GM18508 (cell line): ENCODE data around the gene EN2.

ENCODE experiments used
- ATAC-seq: cut with Tn5 transposase; IDR thresholded peaks from one replicate; pipeline ENCODE4 v1.9.1; 2021; ENCODE audit warnings: moderate number of reproducible peaks; ENCODE audit not compliant: insufficient read depth, unreplicated experiment

Gene EN2

DNA sequence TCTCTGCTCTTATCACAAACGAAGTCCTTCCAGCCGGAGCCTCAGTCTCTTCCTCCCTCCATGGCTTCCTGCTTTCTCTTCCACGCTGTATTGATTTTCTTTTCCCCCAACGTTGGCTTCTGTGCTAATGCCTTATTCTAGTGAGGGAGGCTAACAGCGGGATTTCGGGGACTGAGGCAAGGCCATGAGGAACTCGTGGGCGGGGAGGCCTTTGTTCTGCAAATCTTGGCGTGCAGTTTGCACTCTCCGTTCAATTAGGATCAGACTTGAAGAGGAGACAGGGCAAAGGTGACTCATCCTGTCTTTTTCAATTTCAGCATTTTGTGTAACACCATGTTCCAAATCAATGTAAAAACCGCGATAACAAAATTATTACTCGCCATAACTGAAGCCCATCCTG lies 25.3 kb downstream of the EN2 start:
- no peak for ATAC-seq

DNA sequence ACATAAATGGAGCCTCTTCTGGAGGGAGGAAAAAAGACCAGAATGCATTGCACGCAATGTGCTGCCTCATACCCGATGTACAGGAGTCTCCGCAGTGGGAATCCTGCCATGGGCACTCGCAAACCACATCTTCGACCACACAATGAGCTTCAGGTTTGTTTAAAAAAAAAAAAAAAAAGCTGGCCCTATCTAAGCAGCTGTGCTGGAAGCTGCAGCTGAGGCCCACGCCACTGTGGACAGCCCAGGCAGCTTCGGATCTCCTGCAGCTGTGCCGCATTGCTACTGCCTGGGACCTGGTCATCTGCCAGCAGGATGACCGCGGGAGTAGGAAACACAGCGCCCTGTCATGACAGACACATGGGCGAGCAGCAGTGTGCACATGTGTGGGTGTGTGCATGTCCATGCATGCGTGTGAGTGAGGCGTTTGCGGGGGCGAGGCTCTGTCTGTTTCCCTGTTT lies 26.0 kb downstream of the EN2 start:
- no peak for ATAC-seq

DNA sequence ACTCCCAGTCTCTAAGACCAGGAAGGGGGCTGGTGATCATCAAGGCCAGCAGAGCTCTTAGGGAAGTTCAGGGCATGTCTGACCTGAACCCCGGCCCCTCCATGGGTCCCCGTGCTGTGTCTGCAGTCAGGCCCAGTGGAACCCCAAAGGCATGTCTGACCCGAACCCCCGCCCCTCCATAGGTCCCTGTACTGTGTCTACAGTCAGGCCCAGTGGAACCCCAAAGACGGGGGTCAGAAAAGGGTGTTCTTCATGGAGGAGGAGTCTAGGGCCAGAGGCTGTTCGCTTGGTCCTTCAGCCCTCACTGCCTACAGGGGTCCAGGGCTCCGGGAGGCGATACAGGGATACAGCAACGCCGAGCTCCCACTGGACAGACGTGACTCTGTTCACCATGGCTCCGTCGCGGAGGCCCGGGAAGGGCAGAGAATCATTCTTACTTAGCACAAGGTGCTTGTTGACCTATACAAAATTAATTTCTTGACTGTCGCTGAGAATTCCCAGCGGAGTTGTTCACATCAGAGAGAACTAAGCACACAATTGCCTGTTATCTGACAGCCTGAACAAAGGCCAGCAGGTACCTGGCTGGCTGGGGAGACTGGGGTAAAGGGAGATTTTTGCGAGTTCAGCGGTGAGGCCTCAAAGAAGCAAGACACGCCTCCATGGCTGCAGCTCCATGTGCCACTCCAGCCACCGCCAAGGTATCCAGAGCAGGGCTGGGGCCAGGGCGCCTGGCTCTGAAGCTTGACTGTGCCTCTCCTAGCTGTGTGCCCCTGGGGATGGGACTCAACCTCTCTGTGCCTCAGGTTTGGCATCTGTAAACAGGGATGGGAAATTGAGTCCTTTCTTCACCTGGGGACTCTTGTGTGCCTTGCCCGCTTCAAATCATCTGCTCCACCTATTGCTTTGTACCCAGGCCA lies 26.8 kb downstream of the EN2 start:
- ATAC-seq = no peak

DNA sequence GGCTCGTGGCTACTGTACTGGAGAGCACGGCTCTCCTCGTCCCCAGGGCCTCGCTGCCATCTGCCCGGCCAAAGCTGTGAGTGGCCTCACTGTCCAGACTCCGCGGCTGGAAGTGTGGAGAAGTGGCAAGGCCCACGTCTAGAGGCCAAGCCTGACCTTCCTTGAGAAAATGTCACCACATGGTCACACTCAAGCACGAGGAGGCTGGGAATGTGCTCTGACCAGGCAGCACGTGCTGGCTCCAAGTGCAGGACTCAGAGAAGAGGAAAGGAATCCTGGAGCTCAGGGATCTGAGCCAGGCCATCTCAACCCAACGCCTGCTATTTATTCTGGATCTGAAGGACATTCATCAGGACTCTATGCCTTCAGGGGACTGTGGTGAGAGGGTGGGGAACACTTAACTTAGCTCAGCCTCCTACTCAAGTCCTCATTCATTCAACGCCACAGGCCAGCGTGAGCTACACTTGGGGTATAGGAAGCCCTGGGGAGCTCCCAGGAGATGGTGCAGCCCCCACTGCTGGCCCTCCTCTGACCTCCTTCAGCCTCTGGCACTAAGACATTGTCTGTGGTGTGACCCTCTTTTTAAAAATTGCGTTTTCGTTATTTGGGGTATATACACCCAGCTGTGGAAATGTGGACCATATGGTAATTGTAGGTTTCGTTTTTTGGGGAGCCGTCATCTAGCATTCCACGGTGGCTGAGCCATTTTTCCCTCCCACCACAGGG lies 29.0 kb downstream of the EN2 start:
- no peak for ATAC-seq

DNA sequence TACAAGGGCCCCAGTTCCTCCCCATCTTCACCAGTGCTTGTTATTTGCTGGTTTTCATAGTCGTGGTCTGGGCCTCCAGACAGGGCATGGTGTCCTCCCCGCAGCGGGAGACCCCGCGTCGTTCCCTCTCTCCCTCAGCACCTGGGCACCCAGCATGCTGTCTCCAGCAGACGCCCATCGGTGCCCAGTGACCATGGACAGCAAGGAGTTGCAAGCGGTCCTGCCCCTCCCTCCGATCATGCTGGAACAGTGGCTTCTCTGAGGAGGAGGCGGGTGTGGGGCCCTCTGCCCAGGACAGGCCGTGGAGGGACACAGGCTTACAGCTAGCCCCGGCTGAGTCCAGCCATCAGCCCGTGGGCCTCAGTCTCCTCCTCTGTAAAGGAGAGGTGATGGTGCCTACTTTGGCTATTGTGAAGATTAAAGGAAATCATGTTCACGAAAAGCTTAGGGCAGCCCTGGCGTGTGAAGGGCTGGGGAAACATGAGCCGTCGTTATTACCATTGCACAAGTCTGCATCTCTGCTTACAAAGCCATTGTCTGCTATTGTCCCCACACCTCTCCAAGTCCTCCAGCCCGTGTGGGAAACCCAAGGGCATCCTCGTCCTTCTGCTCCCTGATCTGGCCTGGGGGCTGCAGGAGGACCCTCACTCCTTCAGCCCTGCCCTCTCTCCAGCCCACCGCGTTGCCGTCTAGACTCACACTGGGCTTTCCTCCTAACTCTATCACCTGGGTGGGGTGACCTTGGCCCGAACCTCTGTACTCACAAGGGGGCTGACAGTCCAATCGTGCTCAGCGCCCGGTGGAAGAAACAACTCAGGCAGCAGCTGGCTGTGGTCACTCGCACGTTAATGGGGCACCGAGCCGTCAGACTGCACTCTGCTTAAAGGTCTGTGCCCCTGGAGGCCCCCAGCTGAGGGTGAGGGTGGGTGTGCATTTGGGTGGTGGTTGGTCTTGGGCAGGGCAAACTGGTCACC lies 29.9 kb downstream of the EN2 start:
- ATAC-seq = no peak

DNA sequence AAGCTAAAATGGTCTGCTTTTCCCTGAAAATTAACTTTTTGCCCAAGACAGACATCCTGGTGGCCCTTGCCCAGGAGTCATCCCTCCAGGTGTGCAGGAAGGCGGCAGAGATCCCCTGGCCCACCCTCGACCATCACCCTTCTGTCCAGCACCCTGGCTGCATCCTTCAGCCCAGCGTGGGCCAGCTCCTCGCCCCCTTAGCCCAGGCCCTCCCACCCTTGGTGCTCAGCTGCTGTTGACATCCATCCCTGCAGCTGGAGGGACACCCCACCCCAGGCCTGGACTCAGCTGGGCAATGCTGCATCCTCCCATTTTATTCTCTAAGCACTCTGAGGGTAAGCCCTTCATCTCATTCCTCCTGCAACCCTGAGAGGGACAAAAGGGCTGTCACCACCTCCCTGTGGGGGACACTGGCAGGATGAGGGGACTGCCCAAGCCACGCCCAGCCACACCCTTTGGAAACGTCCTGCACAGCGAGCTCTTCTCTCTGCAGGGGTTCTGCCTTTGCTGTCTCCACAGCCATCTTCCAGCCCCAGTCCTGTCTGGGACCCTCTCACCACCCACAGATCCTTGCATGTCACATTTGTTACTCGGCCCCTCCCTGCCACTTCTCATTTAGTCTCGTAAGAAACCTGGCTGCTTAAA lies 30.7 kb downstream of the EN2 start:
- ATAC-seq = no peak

DNA sequence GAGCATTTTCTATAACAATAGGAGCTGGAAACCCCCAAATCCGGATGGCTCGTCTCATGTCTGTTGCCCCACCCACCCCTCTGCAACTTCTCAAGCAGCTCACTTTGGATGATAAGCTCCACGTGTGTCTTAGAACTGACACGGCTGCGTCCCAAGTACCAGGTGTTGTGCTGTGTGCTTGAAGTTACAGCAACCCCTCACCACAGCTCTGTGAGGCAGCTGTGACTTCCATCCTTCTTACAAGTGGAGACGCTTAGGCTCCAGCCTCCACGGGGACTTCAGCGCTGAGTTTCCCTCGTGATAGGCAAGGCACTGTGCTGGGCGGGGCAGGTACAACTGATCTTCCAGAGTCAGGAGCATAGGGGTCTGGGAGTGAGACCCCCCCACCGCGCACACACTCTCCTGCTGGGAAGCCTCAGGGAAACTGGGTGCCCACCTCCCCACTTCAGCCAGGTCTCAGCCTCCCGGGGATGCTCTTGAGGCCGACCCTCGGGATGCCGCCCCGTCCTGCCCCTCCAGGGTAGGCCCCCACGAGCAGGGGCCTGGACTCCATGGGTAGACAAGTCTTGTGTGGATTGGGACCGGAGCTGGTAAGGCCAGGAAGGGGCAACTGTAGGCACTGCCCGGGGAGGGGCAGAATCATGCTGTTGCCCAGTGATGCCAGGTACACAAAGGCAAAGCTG lies 31.4 kb downstream of the EN2 start:
- no peak for ATAC-seq

DNA sequence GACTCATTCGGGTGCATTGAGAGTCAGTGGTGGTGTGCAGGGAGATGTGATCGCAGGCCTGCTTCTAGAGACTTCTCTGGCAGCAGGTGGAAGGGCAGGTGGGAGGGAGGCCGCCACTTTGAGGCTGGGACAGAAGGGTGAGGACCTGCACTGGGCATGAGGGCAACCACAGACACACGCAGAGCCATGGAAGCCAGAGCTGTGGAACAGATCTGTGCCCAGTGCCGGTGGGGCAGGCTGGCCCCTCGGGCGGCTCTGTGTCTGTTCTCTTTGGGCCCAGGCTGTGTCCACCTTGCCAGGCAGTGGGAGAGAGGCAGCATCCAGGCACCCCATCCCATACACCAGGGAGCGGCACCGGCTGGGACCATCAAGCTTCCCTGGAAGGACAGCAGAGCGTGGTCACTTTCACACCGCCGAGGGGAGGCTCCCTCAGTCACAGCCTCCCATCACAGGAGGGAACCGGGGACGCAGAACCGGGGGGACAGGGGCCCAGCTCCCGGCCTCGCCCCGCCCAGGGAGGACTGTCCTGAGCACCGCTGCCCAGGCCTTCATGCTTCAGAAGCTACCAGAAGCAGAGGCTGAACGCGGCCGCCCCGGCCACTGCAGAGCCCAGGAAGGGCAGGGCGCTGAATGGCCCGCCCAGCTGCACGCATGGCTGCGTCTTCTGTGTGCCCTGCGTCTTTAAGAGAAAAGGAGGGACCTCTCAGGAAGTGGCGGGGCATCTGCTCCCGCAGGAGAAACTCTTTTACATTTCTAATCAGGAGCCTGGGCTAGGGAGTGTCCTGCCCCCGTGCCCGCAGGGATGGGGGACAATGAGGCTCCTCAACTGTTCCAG lies 32.1 kb downstream of the EN2 start:
- no peak for ATAC-seq

DNA sequence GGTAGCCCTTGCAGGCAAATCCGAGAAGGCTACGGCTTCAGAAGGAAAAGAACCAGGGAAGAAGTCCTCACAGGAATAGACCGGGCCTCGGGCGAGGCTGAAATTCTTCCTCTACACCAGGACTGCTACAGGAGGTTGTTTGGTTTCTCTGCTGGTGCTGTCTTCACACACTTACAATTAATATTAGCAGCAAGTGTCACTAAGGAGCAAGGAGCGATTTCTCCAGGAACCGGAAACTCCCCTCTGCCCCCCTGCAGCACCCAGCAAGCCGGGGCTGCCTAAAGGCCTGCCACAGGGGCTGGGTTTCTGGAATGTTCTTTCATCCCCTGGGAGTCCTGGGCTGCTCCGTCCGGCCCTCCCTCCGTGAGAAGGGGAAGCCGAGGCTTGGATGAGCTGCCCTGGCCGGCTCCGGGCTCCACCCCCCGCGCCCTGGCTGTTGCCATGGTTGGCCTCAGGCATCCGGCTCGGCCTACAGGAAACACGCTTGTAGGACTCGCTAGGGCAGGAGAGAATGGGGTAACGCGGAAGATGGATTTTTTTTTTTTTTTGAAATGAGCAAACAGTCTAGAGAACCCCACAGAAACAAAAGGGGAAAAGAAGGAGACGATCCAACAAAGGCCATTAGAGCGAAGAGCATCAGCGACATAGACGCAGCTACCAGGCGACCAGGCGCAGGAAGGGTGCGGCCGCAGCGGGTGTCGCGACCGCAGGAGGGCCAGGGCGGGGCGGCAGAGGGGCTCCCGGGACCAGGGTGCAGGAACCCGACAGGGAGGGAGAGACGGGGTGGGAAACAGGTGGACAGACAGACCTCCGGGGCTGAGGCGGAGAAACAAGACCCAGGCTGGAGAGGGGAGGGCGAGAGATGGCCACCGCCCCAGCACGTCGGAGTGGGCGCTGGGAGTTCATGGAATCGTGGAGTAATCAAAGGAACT lies 33.0 kb downstream of the EN2 start:
- no peak for ATAC-seq

DNA sequence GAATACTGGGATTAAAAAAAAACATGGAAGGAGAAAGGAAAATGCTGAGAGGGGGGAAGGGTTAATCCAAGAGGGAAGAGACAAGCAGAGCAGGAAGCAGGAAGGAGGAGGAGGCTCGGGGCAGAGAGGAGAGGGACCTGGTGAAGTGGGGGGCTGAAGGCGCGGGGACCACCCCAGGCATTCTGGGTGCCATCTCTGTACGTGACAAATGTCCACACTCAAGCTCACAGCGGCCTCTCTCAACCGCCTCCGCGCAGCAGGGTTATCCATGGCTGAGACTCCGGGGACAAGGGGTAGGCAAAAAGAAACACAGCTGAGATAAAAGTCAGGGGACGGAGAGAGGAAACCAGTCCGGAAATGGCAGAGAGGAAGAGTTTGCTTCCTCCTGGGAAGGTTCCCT lies 33.9 kb downstream of the EN2 start:
- no peak for ATAC-seq

DNA sequence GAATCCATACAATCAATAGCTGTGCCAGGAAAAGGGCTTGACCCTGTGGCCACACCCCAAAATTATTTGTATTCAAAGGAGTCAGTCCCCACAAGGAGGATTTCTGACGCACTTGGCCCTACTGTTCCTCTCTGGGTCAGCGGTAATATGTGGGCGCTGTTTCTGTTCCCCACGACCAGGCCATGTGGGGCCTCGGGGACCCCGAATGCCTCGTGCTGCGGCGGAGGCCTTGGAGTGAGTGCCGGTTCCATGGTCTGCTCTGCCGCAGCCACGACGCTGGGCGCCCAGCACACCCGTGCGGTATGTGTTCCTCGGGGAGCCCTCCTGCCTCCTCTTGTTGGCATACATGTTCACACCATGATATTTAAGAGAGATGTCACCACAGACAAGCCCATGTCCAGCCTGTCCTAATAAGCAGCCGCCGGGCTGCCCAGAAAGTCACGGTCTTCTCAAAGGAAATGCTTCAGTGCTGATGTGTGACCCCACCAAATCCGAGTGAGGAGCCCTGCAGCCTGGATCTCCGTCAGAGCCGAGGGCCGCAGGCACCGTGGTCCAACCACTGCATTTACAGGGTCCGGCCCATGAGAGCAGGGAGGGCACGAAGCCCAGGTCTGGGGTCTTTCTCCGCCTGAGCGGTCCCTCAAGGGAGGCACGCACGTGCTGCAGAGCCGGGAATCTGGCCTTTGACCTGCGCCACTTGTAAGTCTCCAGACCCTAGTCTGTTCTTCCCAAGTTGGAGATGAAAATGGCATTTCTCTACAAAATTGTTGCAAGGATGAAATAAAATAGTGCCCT lies 36.0 kb downstream of the EN2 start:
- no peak for ATAC-seq

DNA sequence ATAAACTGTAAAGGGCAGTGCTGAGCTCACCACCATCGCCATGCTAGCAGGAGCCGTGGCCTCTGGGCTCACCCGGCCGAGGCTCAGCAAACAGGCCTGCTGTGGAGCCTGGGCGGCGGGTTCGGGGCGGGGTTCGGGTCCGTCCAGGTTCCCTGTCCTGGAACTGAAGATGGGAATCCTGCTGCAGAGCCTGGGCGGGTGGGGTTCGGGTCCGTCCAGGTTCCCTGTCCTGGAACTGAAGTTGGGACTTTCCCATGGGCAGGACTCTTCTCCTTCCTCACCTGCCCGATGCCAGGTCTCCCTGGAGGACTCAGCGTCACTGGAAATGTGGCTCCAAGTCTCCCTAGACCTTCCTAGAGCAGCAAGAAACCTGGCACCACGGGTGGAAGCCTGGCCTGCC lies 36.6 kb downstream of the EN2 start:
- ATAC-seq = no peak

DNA sequence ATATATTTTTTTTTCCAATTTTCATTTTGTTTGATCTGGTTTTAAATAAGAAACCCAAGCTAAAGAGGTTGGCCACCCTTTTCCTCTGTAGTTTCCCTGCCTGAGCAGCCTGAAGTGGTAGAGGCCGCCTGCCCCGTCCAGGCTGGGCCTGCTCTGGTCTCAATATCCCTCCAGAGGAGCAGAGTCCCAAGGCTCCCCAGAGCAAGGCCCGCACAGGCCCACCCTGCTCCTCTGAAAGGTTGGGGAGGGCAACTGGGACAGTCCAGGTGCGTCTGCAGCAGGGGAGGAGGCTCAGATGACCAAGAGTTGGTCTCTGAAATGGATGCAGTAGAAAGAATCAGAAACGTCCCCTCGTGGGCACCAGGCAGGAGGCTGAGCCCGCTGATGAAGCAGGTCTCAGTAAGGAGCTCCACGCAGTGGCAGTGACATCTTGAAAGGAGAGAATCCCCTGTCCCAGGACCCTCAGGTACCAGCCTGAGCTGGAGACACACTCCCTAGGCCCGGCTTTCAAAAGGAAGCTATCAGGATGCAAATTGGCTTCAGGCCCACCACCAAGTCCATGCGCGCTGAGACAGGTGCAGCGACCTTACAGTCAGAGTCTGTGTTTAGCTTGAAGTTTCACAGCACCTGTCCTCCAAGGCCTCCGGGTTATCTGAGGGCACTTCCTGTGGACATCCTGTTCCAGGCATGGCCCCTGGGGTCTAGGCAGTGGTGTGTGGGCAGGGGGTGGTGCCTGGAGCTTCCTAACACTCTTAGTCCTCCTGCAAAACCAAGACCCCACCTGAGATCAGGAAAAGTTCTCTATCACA lies 37.7 kb downstream of the EN2 start:
- no peak for ATAC-seq

DNA sequence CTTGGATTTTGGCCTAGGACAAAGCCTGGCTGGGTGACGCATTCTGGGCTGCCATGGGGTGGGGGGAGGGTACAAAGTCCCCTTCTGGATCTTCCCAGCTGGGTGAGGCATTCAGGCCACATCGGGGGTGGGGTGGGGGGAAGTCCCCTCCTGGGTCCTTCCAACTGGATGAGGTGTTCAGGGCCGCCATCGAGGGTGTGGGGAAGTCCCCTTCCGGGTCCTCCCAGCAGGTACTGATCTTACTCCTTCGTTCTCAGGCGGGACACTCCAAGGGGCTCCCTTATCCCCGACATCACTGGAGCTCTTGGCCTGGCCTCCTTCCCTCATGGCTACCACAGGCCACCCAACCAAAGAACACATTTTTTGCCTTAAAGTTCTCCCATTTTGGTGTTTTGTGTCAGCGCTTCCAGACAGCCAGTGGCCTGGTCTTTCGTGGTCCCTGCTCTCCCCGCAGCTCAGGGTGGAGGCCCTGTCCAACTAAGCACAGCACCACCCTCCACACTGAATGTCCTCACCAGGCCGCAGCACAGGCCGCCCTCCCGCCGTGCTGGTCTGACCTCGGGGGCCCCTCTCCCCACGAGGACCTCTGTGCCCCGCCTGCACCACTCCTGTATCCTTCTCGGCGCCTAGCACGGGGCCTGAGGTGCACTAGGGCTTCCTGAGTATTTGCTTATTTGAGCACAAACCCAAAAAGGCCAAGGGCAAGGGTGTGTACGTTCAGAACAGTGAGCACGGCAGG lies 38.5 kb downstream of the EN2 start:
- ATAC-seq = no peak
